ENCODE measurements around the gene SMIM31. TPM values are rescaled to one million over a fixed set of nuclear protein-coding genes. Genes with fewer than 3 reads are reported as not detected.

Gene SMIM31
- polyA plus RNA-seq, 1 of the 3 experiments (the other 2 are of a cell fraction) = not detected

DNA sequence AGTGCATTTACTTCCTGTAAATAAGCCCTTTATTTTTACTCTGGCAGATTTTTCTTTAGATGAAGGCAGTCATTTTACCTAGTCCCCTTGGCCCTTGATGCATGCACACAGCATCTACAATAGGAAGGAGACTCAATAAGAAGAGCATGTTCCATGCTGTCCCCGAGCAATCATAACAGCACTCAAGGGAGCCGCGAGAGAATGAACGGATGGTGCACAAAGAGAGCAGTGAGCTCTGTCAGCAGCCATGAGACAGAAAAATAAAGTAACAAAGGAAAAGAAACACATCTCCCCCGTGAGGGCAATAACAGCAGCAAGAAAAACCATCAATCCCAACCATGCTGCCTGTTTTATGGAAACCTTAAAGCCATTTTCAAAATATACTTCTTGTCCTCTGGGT is 11.9 kb downstream of the SMIM31 start:
- Histone ChIP-seq H3K36me3 (replicated peaks in 1 of 2; ENCODE audit: control insufficient read depth in 1 of 2, insufficient read depth in 2 of 2, low read length in 1 of 2) (no peaks in the 10 kb centered on the region), H3K27ac (ENCODE audit: low read depth in 2 of 2, low read length in 1 of 2) (no peak overlapping the region), H3K4me2 (no peak overlapping the region), H3K9ac (no peak overlapping the region), H3K9me3 (no peaks in the 10 kb centered on the region), H4K20me1 (ENCODE audit: insufficient read depth) (no peaks in the 10 kb centered on the region), H3F3A (replicated peaks; ENCODE audit: insufficient read depth) (no peaks in the 10 kb centered on the region), H3K27me3 (ENCODE audit: insufficient read depth) (peaks cover 22% of the 10 kb centered on the region; the same call in 1 of the 2 replicates), H3K4me1 (ENCODE audit: control insufficient read depth in 1 of 2, insufficient read depth in 2 of 2, low read depth in 1 of 2, low read length in 1 of 2) (no peaks in the 10 kb centered on the region), H3K9me2 (no peaks in the 10 kb centered on the region), H3K79me2 (ENCODE audit: insufficient read depth) (no peaks in the 10 kb centered on the region), H2AFZ (ENCODE audit: low read depth) (no peak overlapping the region), H3K4me3 (ENCODE audit: low read depth in 2 of 2, low read length in 1 of 2) (no peak overlapping the region)
- WGBS (ENCODE audit: low lambda C conversion rate) = 11% methylated on average over 5 of the region's 5 CpGs
- POLR2A ChIA-PET = no interaction called here
- CTCF ChIA-PET = no interaction called here
- TF ChIP-seq JUND (IDR thresholded peaks at IDR 0.05) (no peak), FOSL2 (IDR thresholded peaks at IDR 0.05; ENCODE audit: borderline replicate concordance, low read depth) (no peak), FOXM1 (IDR thresholded peaks at IDR 0.05; ENCODE audit: low read depth) (no peak), REST (IDR thresholded peaks at IDR 0.05; ENCODE audit: low read depth, low read length) (no peak), SMC3 (IDR thresholded peaks at IDR 0.05; ENCODE audit: low read depth, low read length) (no peak), EZH2phosphoT487 (IDR thresholded peaks at IDR 0.05; ENCODE audit: borderline replicate concordance, low read depth) (no peak), RCOR1 (IDR thresholded peaks at IDR 0.05; ENCODE audit: low read length) (no peak), ELF1 (IDR thresholded peaks at IDR 0.05) (no peak), RFX5 (IDR thresholded peaks at IDR 0.05; ENCODE audit: low read length) (no peak), YY1 (IDR thresholded peaks at IDR 0.05; ENCODE audit: low read depth) (no peak), POLR2AphosphoS5 (IDR thresholded peaks at IDR 0.05; ENCODE audit: low read depth, low read length) (no peak), NRF1 (IDR thresholded peaks at IDR 0.05; ENCODE audit: low read depth, low read length) (no peak)
- TF ChIP-seq, protein P1, sequence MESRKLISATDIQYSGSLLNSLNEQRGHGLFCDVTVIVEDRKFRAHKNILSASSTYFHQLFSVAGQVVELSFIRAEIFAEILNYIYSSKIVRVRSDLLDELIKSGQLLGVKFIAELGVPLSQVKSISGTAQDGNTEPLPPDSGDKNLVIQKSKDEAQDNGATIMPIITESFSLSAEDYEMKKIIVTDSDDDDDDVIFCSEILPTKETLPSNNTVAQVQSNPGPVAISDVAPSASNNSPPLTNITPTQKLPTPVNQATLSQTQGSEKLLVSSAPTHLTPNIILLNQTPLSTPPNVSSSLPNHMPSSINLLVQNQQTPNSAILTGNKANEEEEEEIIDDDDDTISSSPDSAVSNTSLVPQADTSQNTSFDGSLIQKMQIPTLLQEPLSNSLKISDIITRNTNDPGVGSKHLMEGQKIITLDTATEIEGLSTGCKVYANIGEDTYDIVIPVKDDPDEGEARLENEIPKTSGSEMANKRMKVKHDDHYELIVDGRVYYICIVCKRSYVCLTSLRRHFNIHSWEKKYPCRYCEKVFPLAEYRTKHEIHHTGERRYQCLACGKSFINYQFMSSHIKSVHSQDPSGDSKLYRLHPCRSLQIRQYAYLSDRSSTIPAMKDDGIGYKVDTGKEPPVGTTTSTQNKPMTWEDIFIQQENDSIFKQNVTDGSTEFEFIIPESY (IDR thresholded peaks at IDR 0.05; ENCODE audit: borderline replicate concordance, low read depth) = no peak
- DNase-seq = no peak

- no peaks in the 10 kb centered on the region for H3K79me2 ChIP-seq (ENCODE audit: insufficient read depth)
- no peaks in the 10 kb centered on the region for H3K9me3 ChIP-seq
- no peak overlapping the region; a peak in 1 of 4 replicates for H3K4me3 ChIP-seq (ENCODE audit: low read depth in 2 of 2, low read length in 1 of 2)
- H3K36me3 ChIP-seq (replicated peaks in 1 of 2; ENCODE audit: control insufficient read depth in 1 of 2, insufficient read depth in 2 of 2, low read length in 1 of 2) = no peaks in the 10 kb centered on the region
- ChIA-PET CTCF (interaction anchor here (0.6 to 1.6 kb wide), 8 partner anchors 8 to 331 kb away, joined by 3 to 5 read pairs (median 4); no protein-coding TSS in a partner anchor), POLR2A (no interaction called here)
- WGBS (ENCODE audit: low lambda C conversion rate) = 1% methylated on average over 5 of the region's 5 CpGs
- no peak overlapping the region for H3K27ac ChIP-seq (ENCODE audit: low read depth in 2 of 2, low read length in 1 of 2)
- TF ChIP-seq CTCF (IDR thresholded peaks at IDR 0.05) = peak; percentile 63
- TF ChIP-seq, protein P2, sequence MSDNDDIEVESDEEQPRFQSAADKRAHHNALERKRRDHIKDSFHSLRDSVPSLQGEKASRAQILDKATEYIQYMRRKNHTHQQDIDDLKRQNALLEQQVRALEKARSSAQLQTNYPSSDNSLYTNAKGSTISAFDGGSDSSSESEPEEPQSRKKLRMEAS (IDR thresholded peaks at IDR 0.05; ENCODE audit: low read depth) = no peak
- no peak for DNase-seq
- H3F3A ChIP-seq (replicated peaks; ENCODE audit: insufficient read depth) = no peaks in the 10 kb centered on the region
- no peaks in the 10 kb centered on the region for H3K4me1 ChIP-seq (ENCODE audit: control insufficient read depth in 1 of 2, insufficient read depth in 2 of 2, low read depth in 1 of 2, low read length in 1 of 2)
- H3K4me2 ChIP-seq = no peak overlapping the region
- no peaks in the 10 kb centered on the region for H3K9me2 ChIP-seq
- H3K27me3 ChIP-seq (ENCODE audit: insufficient read depth) = peaks cover 22% of the 10 kb centered on the region; the same call in 1 of the 2 replicates
- no peak overlapping the region for H2AFZ ChIP-seq (ENCODE audit: low read depth)
- no peaks in the 10 kb centered on the region for H4K20me1 ChIP-seq (ENCODE audit: insufficient read depth)
- H3K9ac ChIP-seq = no peak overlapping the region
Measured at GRCh38 chr4:164768516-164768915, 14.6 kb downstream of the SMIM31 start.
